GM12891 (cell line): ENCODE results near the gene THADA.
A peak's percentile ranks its signal among the peaks of the same experiment; 100 is the strongest.

Experiments used
- DNase-seq: peaks from one replicate; pipeline ENCODE4 v3.0.0; 2011; ENCODE audit warnings: low spot score; ENCODE audit not compliant: insufficient read length
- FAIRE-seq: peaks from 2 replicates; lab custom pipeline; 2011; peaks lifted over from hg19 to GRCh38; lab: Jason Lieb, UNC
- PAX5 ChIP-seq: IDR thresholded peaks from 2 replicates; pipeline ENCODE4 v1.6.1; 2011; ENCODE audit warnings: low read length, moderate library complexity, mild to moderate bottlenecking; ENCODE audit not compliant: insufficient read depth, severe bottlenecking
- POLR2A ChIP-seq: IDR thresholded peaks from 2 replicates; pipeline ENCODE4 v1.6.1; 2011; ENCODE audit warnings: low read depth, low read length, control low read depth
- POLR2AphosphoS5 ChIP-seq: IDR thresholded peaks from 2 replicates; pipeline ENCODE4 v1.6.1; 2011; ENCODE audit warnings: low read depth, low read length, control low read depth
- POU2F2 ChIP-seq: IDR thresholded peaks from 2 replicates; pipeline ENCODE4 v1.6.1; 2011; ENCODE audit warnings: low read depth, mild to moderate bottlenecking, control low read depth, low read length, moderate library complexity
- SPI1 ChIP-seq: IDR thresholded peaks from 2 replicates; pipeline ENCODE4 v1.6.1; 2011; ENCODE audit warnings: low read depth, low read length, control low read depth
- TAF1 ChIP-seq: IDR thresholded peaks from 2 replicates; pipeline ENCODE4 v1.6.1; 2011; ENCODE audit warnings: low read depth, low read length, control low read depth

The THADA gene

DNA sequence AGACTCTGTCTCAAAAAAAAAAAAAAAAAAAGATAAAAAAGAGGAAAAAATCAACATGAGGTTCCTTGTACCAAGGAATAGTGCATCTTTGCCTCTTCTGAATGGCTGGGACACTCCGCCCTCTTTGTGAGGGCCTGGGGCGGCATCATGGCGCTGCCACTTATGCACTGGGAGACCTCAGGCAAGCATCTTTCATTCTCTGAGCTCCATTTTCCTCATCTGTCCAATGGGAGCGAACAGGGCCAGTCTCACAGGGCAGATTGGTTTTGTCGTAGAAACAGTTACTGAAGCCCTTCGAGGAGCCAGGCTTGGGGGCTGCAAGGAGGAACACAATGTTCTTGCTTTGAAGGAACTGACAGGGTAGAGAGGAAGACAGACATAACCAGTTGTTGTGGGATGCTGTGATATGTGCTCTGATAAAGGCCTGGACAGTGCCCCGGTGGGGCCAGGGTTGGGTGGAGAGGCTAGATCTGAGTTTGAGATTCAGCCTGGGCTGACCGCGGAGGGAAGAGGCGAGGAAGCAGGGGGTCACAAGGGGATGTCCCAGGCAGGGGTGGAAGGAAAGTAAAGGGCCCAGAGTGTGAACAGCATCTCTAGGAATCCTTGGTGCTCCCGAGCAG, 383.5 kb downstream of the THADA start:
- no peak for DNase-seq
- TF ChIP-seq POLR2A: no peak
- no peak for TF ChIP-seq POU2F2
- no peak for TF ChIP-seq TAF1
- no peak for TF ChIP-seq PAX5
- no peak for TF ChIP-seq POLR2AphosphoS5
- TF ChIP-seq SPI1: no peak
- FAIRE-seq: no peak

DNA sequence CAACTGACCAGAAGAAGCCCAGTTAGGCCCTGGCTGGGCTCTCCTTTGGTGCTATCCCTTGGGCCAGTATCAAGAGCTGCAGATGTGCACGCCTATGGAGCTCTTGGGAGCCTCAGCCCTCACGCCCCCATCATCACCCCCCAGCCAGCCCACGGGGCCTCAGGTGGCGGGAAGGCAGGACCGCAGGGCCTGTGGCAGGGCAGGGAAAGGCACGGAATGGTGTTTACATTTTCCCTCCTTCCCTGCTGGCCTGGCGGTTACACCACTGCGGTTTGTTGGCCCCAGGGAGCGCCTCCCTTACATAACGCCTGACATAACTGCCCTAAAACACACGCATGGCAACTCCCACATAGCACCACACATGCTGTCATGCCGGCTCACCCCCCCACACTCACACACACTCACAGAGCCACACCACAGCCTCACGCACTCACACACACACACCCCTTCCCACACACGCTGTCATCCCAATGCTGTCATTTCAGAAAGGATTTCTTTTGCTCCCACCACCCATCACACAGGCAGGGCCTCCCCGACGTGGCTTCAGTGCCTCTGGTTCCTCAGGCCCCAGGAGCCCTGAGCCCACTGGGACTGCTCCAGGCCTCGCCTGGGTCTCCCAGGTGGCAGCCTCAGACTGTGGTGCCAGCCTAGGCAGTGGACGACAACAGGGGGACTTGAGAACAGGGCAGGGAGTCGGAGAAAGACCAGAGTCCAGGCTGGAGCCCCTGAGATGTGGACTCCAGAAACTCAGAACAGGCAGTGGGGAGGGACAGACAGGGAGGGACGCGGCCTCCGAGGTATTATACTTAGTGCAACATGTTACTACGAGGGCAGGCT, 385.2 kb downstream of the THADA start:
- TF ChIP-seq TAF1 (no peak), POLR2AphosphoS5 (no peak), POLR2A (no peak), POU2F2 (no peak), SPI1 (no peak), PAX5 (no peak)
- DNase-seq (no peak), FAIRE-seq (no peak)

DNA sequence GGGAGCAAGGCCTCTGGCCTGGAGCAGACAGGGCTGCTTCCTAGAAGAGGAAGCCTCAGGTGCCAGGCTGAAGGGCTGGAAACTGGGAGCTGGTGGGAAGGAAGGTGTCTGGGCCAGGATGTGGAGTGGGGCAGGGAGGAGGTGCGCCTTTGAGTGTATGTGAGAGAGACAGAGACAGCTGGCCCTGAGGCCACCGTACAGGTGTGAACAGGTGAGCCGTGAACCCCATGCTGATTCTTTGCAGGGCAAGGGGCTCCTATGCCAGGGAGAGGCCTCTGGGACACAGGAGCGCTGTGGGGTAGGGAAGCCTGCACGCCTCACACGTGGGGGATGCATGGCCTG, 385.7 kb downstream of the THADA start:
- FAIRE-seq: no peak
- no peak for TF ChIP-seq POU2F2

DNA sequence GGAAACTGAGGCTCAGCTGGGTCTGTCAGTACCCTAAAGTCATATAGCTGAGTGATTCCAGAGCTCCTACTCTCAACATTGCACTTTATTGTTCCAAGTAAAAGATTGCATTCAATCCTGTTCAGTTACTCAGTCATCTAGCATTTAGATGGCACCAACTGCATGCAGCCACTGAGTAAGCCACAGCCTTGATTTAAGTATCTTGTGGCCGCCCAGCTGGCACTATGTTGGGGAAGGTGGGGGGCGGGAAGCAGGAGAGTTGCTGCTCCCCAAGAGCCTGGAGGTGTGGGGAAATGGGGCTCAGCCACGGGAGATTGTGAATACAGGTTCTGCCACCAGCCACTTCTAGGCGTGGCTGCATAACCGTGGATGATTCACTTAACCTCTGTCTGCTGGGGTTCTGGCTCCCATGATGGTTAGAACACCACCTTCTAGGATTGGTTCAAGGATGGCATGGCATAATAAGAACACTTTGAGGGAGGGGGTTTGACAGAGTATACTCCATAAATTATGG, 386.6 kb downstream of the THADA start:
- TF ChIP-seq POLR2A: no peak
- TF ChIP-seq TAF1: no peak
- no peak for TF ChIP-seq PAX5
- no peak for TF ChIP-seq SPI1
- no peak for TF ChIP-seq POLR2AphosphoS5
- no peak for TF ChIP-seq POU2F2
- DNase-seq (no peak), FAIRE-seq (no peak)

More for the DNA sequence above, 385.7 kb downstream of the THADA start:
- no peak for DNase-seq

DNA sequence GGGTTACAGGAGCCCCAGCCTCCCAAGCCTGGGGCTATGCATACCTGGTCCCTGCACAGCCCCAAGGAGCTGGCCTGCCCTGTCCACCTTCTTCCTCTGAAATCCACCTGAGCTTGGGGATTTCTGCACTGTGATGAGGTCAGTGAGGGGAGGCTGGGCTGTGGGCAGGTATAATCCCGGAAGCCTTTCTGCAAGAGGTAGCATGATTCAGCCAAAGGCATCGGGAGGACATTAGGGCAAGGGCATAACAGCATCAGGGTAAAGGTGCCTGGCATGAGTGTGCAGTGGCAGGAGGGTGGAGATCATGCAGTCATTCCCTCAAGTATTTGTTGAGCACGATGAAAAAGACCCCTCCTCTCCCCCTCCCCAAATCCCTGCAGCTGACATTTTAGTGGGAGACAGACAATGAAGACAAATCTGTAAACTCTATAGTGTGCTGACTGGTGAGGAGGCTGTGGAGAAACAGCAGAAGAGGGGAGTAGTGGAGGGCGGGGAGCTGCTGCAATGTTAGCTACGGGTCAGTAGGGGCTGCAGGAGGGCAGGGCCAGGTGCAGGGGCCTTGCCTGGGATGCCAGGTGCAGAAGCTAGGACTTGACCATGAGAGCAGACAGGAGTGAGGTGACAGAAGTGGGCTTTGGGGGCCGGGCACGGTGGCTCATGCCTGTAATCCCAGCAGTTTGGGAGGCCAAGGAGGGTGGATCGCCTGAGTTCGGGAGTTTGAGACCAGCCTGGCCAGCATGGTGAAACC, 388.1 kb downstream of the THADA start:
- TF ChIP-seq POLR2A (no peak), SPI1 (no peak), POLR2AphosphoS5 (no peak), POU2F2 (no peak), TAF1 (no peak), PAX5 (no peak)
- DNase-seq (no peak), FAIRE-seq (no peak)

DNA sequence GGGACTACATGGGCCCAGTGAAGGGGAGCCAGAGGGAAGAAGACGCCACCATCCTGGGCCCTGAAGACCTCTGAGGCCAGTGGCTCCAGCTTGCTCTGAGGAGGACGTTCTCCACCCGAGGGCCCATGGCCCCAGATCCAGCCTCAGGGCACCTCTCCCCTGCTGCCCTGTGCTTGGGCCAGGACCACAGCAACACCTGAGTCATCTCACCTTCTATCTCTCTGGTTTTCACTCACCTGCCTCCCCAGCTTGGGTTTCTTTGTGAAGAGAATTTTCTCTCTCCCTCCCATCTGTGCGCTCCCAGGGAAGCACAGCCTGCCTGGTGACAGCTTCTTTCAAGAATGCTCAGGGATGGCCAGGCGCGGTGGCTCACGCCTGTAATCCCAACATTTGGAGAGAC, 389.2 kb downstream of the THADA start:
- DNase-seq: no peak
- TF ChIP-seq SPI1: no peak
- no peak for TF ChIP-seq POLR2A
- no peak for TF ChIP-seq TAF1
- no peak for TF ChIP-seq POU2F2
- no peak for TF ChIP-seq PAX5
- no peak for TF ChIP-seq POLR2AphosphoS5
- FAIRE-seq: no peak

DNA sequence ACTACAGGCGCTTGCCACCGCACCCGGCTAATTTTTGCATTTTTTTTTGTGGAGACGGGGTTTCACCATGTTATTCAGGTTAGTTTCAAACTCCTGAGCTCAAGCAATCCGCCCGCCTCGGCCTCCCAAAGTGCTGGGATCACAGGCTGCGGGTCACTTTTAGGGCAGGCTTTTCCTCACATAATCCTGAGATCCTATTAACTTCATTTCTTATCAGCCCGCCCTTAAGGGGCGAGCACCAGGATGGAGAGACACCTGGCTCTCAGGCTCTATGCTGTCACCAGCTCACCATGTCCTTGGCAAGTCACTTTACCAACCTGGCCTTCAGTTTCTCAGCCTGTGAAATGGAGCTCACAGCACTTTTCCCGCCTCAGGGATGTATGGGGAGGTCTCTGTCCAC, 392.5 kb downstream of the THADA start:
- TF ChIP-seq SPI1: no peak
- TF ChIP-seq PAX5: no peak
- no peak for TF ChIP-seq POLR2A
- no peak for TF ChIP-seq TAF1
- TF ChIP-seq POU2F2: no peak
- no peak for TF ChIP-seq POLR2AphosphoS5
- DNase-seq (no peak), FAIRE-seq (no peak)

DNA sequence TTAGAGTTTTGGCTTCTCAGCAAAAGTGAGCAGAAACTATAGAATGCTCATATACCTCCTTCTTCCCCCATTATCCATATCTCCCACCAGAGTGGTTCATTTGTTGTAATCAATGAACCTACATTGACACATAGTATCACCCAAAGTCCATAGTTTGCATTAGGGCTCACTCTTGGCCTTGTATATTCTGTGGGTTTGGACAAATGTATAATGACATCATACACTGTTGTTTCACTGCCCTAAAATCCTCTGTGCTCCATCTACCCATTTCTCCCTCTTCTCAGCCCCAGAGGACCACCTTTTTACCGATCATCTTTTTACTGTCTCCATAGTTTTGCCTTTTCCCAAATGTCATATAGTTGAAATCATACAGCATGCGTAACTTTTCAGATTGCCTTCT, 393.5 kb downstream of the THADA start:
- TF ChIP-seq POLR2AphosphoS5 (no peak), POLR2A (no peak), TAF1 (no peak), SPI1 (no peak), POU2F2 (no peak), PAX5 (no peak)
- FAIRE-seq (no peak), DNase-seq (no peak)

DNA sequence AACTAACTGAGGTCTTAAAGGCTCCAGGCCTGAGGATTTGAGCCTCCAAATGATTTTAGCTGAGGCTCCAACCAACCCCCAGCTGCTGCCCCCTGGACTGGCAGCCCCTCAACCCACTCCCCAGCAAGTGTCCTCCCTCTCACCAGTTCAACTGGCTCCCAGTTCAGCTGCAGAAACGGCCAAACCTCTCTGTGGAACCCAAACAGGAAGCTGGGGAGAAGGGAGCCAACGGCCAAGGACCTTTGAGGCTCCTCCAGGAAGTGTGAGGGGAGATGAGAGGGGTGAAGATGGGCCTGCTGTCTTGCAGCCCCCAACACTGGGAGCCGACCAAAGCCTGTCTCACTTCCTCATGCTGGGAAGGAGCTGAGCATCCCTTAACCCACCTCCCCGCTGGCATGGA, 394.3 kb downstream of the THADA start:
- no peak for FAIRE-seq
- TF ChIP-seq SPI1 (0 out of 2 replicates have a peak, but pooled peaks have one; percentile 28), POU2F2 (no peak), PAX5 (no peak), TAF1 (no peak), POLR2AphosphoS5 (no peak)
- DNase-seq: no peak

DNA sequence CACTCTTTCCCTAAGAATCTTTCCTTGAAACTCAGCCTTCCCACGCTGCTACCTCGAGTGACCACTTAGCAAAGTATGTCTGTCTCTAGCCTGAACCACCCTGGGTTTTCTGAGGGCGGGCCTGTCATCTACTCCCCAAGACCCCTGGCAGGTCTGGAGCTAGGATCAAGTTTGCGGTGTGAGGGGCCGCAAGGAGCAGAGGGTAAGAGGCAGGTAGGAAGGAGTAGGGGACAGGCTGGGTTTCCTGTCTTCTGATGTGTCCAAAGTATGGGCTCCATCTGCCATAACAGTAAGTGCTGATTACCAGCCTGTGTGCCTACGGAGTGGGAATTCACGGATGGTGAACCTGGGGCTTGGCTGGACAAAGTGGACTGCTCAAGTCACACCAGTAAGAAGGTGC, 394.8 kb downstream of the THADA start:
- DNase-seq: no peak
- no peak for FAIRE-seq
- TF ChIP-seq POLR2AphosphoS5: no peak
- no peak for TF ChIP-seq PAX5
- no peak for TF ChIP-seq POLR2A
- no peak for TF ChIP-seq TAF1
- TF ChIP-seq POU2F2: no peak
- no peak for TF ChIP-seq SPI1
